DOHH2 (cell line): ENCODE measurements around the gene DLL3.

ENCODE experiments used
- H3F3A ChIP-seq: fragments of 200-600 bp; sonication (generic), shearing (Covaris generic); 2 replicates; pipeline ENCODE4 v1.6.0; 2016; ENCODE audit warnings: antibody characterized with exemption, mild to moderate bottlenecking; ENCODE audit not compliant: control insufficient read depth, insufficient read depth
- H3K27ac ChIP-seq: fragments of 200-600 bp; sonication (generic); 2 replicates; pipeline ENCODE4 v1.5.1; 2014; ENCODE audit warnings: low read depth, mild to moderate bottlenecking, low read length, moderate library complexity
- H3K27me3 ChIP-seq: fragments of 200-600 bp; sonication (generic); 2 replicates; pipeline ENCODE4 v1.6.1; 2014; ENCODE audit warnings: mild to moderate bottlenecking, low read length, mixed read lengths; ENCODE audit not compliant: control insufficient read depth
- H3K36me3 ChIP-seq: fragments of 200-600 bp; sonication (generic); 2 replicates; pipeline ENCODE4 v1.6.1; 2014; ENCODE audit warnings: mild to moderate bottlenecking, low read length, moderate library complexity, mixed read lengths; ENCODE audit not compliant: control insufficient read depth
- H3K4me1 ChIP-seq: fragments of 200-600 bp; sonication (generic); 2 replicates; pipeline ENCODE4 v1.6.1; 2014; ENCODE audit warnings: mild to moderate bottlenecking, low read length, mixed read lengths; ENCODE audit not compliant: control insufficient read depth
- H3K4me2 ChIP-seq: fragments of 200-600 bp; sonication (generic); 2 replicates; pipeline ENCODE4 v1.6.0; 2014; ENCODE audit warnings: mild to moderate bottlenecking, low read length, moderate library complexity
- H3K4me3 ChIP-seq: fragments of 200-600 bp; sonication (generic); 2 replicates; pipeline ENCODE4 v1.5.1; 2014; ENCODE audit warnings: mild to moderate bottlenecking, low read length, mixed read lengths
- H3K79me2 ChIP-seq: fragments of 200-600 bp; sonication (generic); 2 replicates; pipeline ENCODE4 v1.6.1; 2014; ENCODE audit warnings: mild to moderate bottlenecking, low read length, mixed read lengths; ENCODE audit not compliant: control insufficient read depth
- H3K9me2 ChIP-seq: fragments of 200-600 bp; sonication (generic); replicated peaks from 2 replicates; pipeline ENCODE4 v1.6.1; 2014; ENCODE audit warnings: mild to moderate bottlenecking, low read length, mixed read lengths; ENCODE audit not compliant: control insufficient read depth
- H3K9me3 ChIP-seq: fragments of 200-600 bp; sonication (generic); 2 replicates; pipeline ENCODE4 v1.6.1; 2014; ENCODE audit warnings: antibody characterized with exemption, low read length, mixed read lengths; ENCODE audit not compliant: control insufficient read depth, insufficient read depth
- H4K20me1 ChIP-seq: fragments of 200-600 bp; sonication (generic); 2 replicates; pipeline ENCODE4 v1.6.0; 2014; ENCODE audit warnings: low read depth, mild to moderate bottlenecking, antibody characterized with exemption, low read length, moderate library complexity; ENCODE audit not compliant: control insufficient read depth, insufficient read depth
- EZH2phosphoT487 ChIP-seq: fragments of 200-600 bp; sonication (generic); IDR thresholded peaks from 2 replicates; pipeline ENCODE4 v1.6.1; 2017; ENCODE audit warnings: borderline replicate concordance, mild to moderate bottlenecking, antibody characterized with exemption, low read length, moderate library complexity, mixed read lengths
- TF ChIP-seq, protein P1 (sequence below): fragments of 200-600 bp; sonication (generic); IDR thresholded peaks from one replicate; pipeline ENCODE4 v1.5.1; 2014; ENCODE audit warnings: antibody characterized with exemption, mild to moderate bottlenecking, low read depth, low read length; ENCODE audit not compliant: poor library complexity, severe bottlenecking

The DLL3 gene

DNA sequence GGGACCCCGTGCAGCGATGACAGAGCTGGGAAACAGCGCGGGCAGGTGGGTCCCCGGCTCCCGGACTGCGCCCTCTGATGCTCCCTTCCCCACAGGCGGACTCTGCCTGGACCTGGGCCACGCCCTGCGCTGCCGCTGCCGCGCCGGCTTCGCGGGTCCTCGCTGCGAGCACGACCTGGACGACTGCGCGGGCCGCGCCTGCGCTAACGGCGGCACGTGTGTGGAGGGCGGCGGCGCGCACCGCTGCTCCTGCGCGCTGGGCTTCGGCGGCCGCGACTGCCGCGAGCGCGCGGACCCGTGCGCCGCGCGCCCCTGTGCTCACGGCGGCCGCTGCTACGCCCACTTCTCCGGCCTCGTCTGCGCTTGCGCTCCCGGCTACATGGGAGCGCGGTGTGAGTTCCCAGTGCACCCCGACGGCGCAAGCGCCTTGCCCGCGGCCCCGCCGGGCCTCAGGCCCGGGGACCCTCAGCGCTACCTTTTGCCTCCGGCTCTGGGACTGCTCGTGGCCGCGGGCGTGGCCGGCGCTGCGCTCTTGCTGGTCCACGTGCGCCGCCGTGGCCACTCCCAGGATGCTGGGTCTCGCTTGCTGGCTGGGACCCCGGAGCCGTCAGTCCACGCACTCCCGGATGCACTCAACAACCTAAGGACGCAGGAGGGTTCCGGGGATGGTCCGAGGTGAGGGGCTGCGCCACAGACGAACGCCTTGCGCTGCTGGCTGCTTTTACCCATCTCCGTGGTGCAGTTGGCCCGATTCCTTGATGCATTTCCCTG, 8.4 kb downstream of the DLL3 start:
- peaks cover 8% of the 10 kb centered on the region for H3K4me1 ChIP-seq
- no peaks in the 10 kb centered on the region for H3K9me3 ChIP-seq
- H4K20me1 ChIP-seq, result no peaks in the 10 kb centered on the region
- peaks cover 4% of the 10 kb centered on the region; the same call in 1 of the 2 replicates for H3K27me3 ChIP-seq
- H3K4me2 ChIP-seq, result no peak overlapping the region
- H3K9me2 ChIP-seq, result no peaks in the 10 kb centered on the region
- H3K4me3 ChIP-seq, result no peak overlapping the region
- no peak for TF ChIP-seq EZH2phosphoT487
- TF ChIP-seq, protein P1, sequence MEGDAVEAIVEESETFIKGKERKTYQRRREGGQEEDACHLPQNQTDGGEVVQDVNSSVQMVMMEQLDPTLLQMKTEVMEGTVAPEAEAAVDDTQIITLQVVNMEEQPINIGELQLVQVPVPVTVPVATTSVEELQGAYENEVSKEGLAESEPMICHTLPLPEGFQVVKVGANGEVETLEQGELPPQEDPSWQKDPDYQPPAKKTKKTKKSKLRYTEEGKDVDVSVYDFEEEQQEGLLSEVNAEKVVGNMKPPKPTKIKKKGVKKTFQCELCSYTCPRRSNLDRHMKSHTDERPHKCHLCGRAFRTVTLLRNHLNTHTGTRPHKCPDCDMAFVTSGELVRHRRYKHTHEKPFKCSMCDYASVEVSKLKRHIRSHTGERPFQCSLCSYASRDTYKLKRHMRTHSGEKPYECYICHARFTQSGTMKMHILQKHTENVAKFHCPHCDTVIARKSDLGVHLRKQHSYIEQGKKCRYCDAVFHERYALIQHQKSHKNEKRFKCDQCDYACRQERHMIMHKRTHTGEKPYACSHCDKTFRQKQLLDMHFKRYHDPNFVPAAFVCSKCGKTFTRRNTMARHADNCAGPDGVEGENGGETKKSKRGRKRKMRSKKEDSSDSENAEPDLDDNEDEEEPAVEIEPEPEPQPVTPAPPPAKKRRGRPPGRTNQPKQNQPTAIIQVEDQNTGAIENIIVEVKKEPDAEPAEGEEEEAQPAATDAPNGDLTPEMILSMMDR, result no peak
- H3K36me3 ChIP-seq, result no peaks in the 10 kb centered on the region
- no peaks in the 10 kb centered on the region for H3K79me2 ChIP-seq
- H3K27ac ChIP-seq, result no peak overlapping the region
- H3F3A ChIP-seq, result no peaks in the 10 kb centered on the region; the same call in 1 of the 2 replicates

DNA sequence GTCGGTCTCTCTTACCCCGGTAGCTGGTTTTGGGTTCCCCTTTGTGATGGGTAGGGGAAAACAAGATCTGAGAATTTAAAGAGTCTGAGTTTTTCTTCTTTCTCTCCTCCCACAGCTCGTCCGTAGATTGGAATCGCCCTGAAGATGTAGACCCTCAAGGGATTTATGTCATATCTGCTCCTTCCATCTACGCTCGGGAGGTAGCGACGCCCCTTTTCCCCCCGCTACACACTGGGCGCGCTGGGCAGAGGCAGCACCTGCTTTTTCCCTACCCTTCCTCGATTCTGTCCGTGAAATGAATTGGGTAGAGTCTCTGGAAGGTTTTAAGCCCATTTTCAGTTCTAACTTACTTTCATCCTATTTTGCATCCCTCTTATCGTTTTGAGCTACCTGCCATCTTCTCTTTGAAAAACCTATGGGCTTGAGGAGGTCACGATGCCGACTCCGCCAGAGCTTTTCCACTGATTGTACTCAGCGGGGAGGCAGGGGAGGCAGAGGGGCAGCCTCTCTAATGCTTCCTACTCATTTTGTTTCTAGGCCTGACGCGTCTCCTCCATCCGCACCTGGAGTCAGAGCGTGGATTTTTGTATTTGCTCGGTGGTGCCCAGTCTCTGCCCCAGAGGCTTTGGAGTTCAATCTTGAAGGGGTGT, 9.1 kb downstream of the DLL3 start:
- Histone ChIP-seq H3F3A (no peaks in the 10 kb centered on the region; the same call in 1 of the 2 replicates), H3K9me2 (no peaks in the 10 kb centered on the region), H3K27me3 (peaks cover 5% of the 10 kb centered on the region), H3K36me3 (no peaks in the 10 kb centered on the region), H3K4me1 (peaks cover 2% of the 10 kb centered on the region), H3K4me3 (no peak overlapping the region), H3K9me3 (no peaks in the 10 kb centered on the region), H3K4me2 (no peak overlapping the region), H3K79me2 (no peaks in the 10 kb centered on the region), H4K20me1 (no peaks in the 10 kb centered on the region), H3K27ac (no peak overlapping the region)
- TF ChIP-seq EZH2phosphoT487, result no peak
- TF ChIP-seq, protein P1, result no peak

DNA sequence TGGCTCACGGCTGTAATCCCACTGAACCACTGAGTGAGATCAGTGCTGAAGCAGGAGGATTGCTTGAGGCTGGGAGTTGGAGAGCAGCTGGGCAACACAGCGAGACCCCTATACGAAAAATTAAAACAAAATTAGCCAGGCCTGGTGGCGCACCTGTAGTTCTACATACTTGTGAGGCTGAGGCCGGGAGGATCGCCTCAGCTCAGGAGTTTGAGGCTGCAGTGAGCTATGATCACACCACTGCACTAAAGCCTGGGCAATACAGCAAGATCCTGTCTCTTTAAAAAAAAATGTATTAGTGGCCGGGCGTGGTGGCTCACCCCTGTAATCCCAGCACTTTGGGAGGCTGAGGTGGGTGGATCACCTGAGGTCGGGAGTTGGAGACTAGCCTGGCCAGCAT, 9.9 kb downstream of the DLL3 start:
- Histone ChIP-seq H3K4me1 (no peaks in the 10 kb centered on the region), H3F3A (no peaks in the 10 kb centered on the region; the same call in 1 of the 2 replicates), H3K9me2 (no peaks in the 10 kb centered on the region), H4K20me1 (no peaks in the 10 kb centered on the region), H3K27ac (no peak overlapping the region), H3K4me2 (no peak overlapping the region), H3K79me2 (no peaks in the 10 kb centered on the region), H3K4me3 (no peak overlapping the region), H3K9me3 (no peaks in the 10 kb centered on the region), H3K36me3 (no peaks in the 10 kb centered on the region), H3K27me3 (peaks cover 10% of the 10 kb centered on the region)
- TF ChIP-seq, protein P1, result no peak
- no peak for TF ChIP-seq EZH2phosphoT487
